Large intestine (tissue), 3 donors: ENCODE data around the gene CDR2. TPM values are rescaled to one million over a fixed set of nuclear protein-coding genes. Genes with fewer than 3 reads are reported as not detected.

Source experiments
- DNase-seq, 2 donors: peaks; one replicate each; pipeline versions ENCODE4 v3.0.0 to v3.0.0-alpha.2; 2013
- H3K27ac ChIP-seq: one replicate; pipeline ENCODE4 v1.5.1; 2013; ENCODE audit warnings: low read length
- H3K27me3 ChIP-seq: 2 replicates; pipeline ENCODE4 v1.6.1; 2013; ENCODE audit warnings: low read length; ENCODE audit not compliant: control insufficient read depth, insufficient read depth
- H3K36me3 ChIP-seq: 2 replicates; pipeline ENCODE4 v1.6.1; 2013; ENCODE audit warnings: low read length; ENCODE audit not compliant: control insufficient read depth, insufficient read depth
- H3K4me1 ChIP-seq: one replicate; pipeline ENCODE4 v1.6.1; 2013; ENCODE audit warnings: low read length; ENCODE audit not compliant: control insufficient read depth, insufficient read depth
- H3K4me3 ChIP-seq: one replicate; pipeline ENCODE4 v1.5.1; 2013; ENCODE audit warnings: low read length
- H3K9me3 ChIP-seq: one replicate; pipeline ENCODE4 v1.6.1; 2013; ENCODE audit warnings: mild to moderate bottlenecking, low read depth, low read length, moderate library complexity; ENCODE audit not compliant: control insufficient read depth
- WGBS: methylation state at CpG from one replicate; pipeline ENCODE4 v1.1.5; 2013; ENCODE audit warnings: low lambda C conversion rate; ENCODE audit not compliant: insufficient coverage; 5-methylcytosine and 5-hydroxymethylcytosine counted together
- polyA plus RNA-seq: library from polyadenylated mRNA; unstranded; fragments of 120-200 nt; gene quantifications from one replicate; pipeline ENCODE4 v1.2.1, GENCODE V29; 2013

The CDR2 gene
- polyA plus RNA-seq, 1 donor: 41.1 TPM

- Histone ChIP-seq H3K36me3 (no peaks in the 10 kb centered on the region), H3K4me3 (no peak overlapping the region), H3K27me3 (no peaks in the 10 kb centered on the region), H3K27ac (no peak overlapping the region), H3K4me1 (no peaks in the 10 kb centered on the region), H3K9me3 (no peaks in the 10 kb centered on the region)
- no peak for DNase-seq
Observed at GRCh38 chr16:22381392-22381791, 7.0 kb upstream of the CDR2 start.

GRCh38 chr16:22380529-22380928 lies 6.1 kb upstream of the CDR2 start:
- no peaks in the 10 kb centered on the region for H3K9me3 ChIP-seq
- H3K27ac ChIP-seq: no peak overlapping the region
- H3K4me3 ChIP-seq: no peak overlapping the region
- no peaks in the 10 kb centered on the region for H3K4me1 ChIP-seq
- no CpG with 5 or more reads among the region's 1 CpG for WGBS
- H3K27me3 ChIP-seq: no peaks in the 10 kb centered on the region
- H3K36me3 ChIP-seq: no peaks in the 10 kb centered on the region
- DNase-seq: no peak

- no CpG with 5 or more reads among the region's 7 CpGs for WGBS
- no peaks in the 10 kb centered on the region for H3K4me1 ChIP-seq
- H3K36me3 ChIP-seq: no peaks in the 10 kb centered on the region
- no peak overlapping the region for H3K4me3 ChIP-seq
- no peak overlapping the region for H3K27ac ChIP-seq
- no peaks in the 10 kb centered on the region for H3K27me3 ChIP-seq
- DNase-seq: no peak
- H3K9me3 ChIP-seq: no peaks in the 10 kb centered on the region
Observed at GRCh38 chr16:22379656-22380055, 5.2 kb upstream of the CDR2 start.

DNA sequence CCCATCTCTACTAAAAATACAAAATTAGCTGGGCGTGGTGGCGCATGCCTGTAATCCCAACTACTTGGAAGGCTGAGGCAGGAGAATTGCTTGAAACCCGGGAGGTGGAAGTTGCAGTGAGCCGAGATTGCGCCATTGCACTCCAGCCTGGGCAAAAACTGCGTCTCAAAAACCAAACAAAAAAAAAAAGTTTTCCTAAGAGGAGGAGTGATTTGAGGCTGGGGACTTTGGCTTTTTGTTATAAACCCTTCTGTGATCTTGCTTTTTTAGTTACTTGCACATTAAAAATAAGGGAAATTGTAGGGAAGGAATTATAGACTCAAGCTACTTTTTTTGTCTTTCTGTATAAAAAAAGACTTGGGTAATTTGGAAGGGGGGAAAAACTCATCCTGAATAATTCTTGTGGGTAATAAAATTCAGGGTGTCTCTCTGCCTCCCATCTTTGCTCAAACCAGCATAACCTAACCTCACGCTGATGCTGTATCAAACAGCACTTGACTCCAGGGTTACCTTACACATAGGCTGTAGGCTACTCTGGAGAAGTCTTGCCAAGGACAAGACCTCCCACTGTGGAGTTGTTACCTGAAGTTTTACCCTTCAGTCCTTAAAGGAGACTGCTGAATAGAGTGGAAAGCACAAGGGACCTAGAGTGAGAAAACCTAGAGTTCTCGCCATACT lies 1.7 kb upstream of the CDR2 start:
- DNase-seq: no peak
- WGBS: no CpG with 5 or more reads among the region's 8 CpGs
- H3K9me3 ChIP-seq: no peaks in the 10 kb centered on the region

DNA sequence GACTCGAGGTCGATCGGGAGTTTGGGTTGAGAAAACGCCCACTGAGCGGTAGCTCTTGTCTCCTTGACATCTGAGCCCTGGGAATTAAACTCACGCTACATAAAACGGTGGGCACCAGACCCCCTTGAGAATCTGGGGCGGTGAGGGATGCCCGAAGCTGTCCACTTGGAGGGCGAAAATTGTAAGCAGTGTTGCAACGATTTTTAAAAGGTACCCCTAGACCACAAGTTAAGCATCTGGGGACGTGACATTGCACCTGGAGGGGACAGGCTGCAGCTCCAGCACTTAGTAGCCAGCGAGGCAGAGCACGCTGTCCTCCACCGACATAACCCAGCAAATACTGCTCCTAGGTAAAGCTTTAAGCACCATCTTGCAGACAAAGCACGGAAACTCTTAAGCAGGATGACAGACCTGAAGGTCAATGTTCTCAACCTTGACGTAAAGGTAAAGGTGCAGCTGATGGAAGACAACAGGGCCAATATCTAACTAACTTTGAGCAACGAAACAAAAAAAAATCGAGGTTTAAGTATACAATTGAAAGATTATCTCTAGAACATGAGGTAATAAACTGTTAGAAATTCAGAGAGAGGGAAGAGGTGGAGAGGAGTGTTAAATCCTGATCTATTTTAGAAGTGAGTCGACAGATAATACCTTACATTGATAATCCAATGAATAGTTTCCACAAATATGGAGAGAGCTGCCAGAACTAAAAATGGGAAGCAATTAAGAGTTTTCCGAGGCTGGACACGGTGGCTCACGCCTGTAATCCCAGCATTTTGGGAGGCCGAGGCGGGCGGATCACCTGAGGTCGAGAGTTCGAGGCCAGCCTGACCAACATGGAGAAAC lies 921 bp upstream of the CDR2 start:
- no peaks in the 10 kb centered on the region for H3K27me3 ChIP-seq
- WGBS: 0% methylated on average over 1 of the region's 28 CpGs
- peak overlapping the region; percentile 93 for H3K4me3 ChIP-seq
- H3K27ac ChIP-seq: peak overlapping the region; percentile 99
- H3K9me3 ChIP-seq: no peaks in the 10 kb centered on the region
- DNase-seq: peak; percentile 32 to 70
- no peaks in the 10 kb centered on the region for H3K36me3 ChIP-seq
- peaks cover 24% of the 10 kb centered on the region for H3K4me1 ChIP-seq

More for the DNA sequence above, 1.7 kb upstream of the CDR2 start:
- Histone ChIP-seq H3K36me3 (no peaks in the 10 kb centered on the region), H3K4me3 (no peak overlapping the region), H3K27me3 (no peaks in the 10 kb centered on the region), H3K27ac (peak overlapping the region; percentile 99), H3K4me1 (peaks cover 17% of the 10 kb centered on the region)

DNA sequence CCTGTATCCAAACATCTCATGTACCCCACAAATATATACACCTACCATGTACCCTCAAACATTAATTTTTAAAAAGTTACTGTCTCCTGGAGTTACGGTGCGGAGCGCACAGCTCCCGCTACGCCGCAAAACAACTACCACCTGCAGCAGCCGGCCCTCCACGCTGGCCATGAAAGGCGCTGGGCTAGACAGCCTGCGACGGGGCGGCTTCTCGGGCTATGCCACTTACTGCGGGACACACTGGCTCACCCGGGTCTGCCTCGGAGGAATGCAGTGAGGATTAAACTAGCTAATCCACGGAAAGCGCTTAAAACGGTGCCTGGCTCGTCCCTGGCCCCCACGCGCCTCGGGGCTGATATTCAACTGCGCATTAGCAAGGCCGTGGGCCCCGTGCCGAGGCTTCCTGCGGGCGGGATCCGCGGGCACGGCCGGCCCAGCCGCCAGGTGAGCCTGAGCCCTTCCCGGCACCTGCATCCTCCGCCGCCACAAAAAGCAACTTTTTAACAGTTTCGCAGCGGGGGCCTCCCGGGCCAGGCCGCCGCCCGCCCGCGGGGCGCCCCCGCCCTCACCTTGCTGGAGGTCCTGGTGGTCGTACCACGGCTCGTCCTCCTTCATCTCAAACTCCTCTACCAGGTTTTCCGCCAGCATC lies 633 bp downstream of the CDR2 start:
- WGBS: no CpG with 5 or more reads among the region's 51 CpGs
- peak overlapping the region; percentile 99 for H3K27ac ChIP-seq
- DNase-seq: peak in 1 of 2 donors; percentile 82
- peaks cover 40% of the 10 kb centered on the region for H3K4me1 ChIP-seq
- no peaks in the 10 kb centered on the region for H3K9me3 ChIP-seq
- peak overlapping the region; percentile 93 for H3K4me3 ChIP-seq
- no peaks in the 10 kb centered on the region for H3K27me3 ChIP-seq
- no peaks in the 10 kb centered on the region for H3K36me3 ChIP-seq

DNA sequence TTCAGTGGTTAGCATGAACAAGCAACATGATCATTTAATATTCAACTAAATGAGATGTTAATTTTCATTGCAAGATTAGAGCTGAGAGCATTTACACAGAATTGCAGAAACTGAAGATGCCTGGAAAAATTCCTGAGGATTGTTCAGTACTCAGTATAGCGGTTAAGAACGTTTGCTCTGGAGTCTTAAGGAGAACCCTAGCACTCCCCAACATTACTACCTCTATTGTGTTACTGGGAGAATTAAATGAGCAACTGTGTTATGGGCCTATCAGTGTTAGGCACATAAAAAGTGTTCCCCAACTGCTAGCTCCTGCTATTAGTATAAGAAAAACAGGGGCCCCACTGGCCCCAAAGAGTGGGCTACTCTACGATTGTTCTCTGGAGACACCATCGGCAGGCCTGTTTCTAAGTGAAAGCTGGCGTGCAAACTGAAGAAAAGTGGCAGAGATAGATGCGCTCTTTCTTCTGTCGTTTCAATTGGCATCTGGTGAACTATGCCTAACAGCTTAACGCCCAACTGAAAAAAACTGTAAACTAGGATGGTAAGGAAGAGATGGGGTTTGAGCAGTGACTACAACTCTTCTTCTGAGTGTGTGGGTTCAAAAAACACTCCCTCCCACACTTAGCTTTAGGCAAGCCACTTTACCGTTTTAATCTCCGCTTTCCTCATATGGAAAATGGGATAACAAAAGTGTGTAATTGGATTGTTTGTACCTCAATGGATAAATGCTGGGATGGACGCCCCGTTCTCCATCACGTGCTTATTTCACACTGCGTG lies 1.3 kb downstream of the CDR2 start:
- Histone ChIP-seq H3K4me3 (peak overlapping the region; percentile 93), H3K4me1 (peaks cover 43% of the 10 kb centered on the region), H3K9me3 (no peaks in the 10 kb centered on the region), H3K27ac (peak overlapping the region; percentile 99), H3K27me3 (no peaks in the 10 kb centered on the region), H3K36me3 (no peaks in the 10 kb centered on the region)
- WGBS: no CpG with 5 or more reads among the region's 14 CpGs
- peak in 1 of 2 donors; percentile 47 for DNase-seq

GRCh38 chr16:22370038-22370820 lies 4.2 kb downstream of the CDR2 start:
- no peak overlapping the region for H3K4me3 ChIP-seq
- no peaks in the 10 kb centered on the region for H3K36me3 ChIP-seq
- H3K9me3 ChIP-seq: no peaks in the 10 kb centered on the region
- DNase-seq: peak in 1 of 2 donors; percentile 32
- peaks cover 43% of the 10 kb centered on the region for H3K4me1 ChIP-seq
- 60% methylated on average over 1 of the region's 2 CpGs for WGBS
- peak overlapping the region; percentile 99 for H3K27ac ChIP-seq
- no peaks in the 10 kb centered on the region for H3K27me3 ChIP-seq

DNA sequence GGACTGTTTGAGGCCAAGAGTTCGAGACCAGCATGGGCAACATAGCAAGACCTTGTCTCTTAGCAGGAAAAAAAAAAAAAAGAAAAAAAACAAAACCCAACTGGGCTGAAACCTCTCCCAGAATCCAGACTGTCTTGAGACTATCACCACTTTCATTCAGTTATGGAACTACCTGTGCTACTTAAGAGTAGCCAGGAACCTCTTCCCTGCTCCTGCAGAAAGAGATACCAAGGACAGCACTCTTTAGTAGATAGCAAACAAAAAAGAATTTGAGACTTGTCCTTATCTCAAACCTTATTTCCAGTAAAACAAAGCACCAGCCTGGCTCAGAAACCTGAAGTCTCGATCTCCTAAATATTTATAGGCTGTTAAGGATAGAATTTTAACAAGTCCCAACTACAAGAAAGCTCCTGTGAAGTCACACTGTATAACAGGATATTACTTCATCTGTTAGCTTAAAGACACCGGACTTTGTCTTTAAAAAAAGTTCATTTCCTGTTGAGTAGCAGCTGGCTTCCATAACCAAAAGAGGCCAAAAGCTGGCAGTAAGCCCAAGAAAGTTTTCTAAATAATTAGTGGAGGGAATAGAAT lies 5.1 kb downstream of the CDR2 start:
- Histone ChIP-seq H3K4me1 (peaks cover 43% of the 10 kb centered on the region), H3K4me3 (no peak overlapping the region), H3K36me3 (peaks cover 8% of the 10 kb centered on the region), H3K9me3 (no peaks in the 10 kb centered on the region), H3K27me3 (no peaks in the 10 kb centered on the region), H3K27ac (peak overlapping the region; percentile 99)
- DNase-seq: peak; percentile 33 to 79
- WGBS: no CpG with 5 or more reads among the region's 3 CpGs
